ENCODE measurements around the gene CPT1B. TPM values are rescaled to one million over a fixed set of nuclear protein-coding genes. Genes with fewer than 3 reads are reported as not detected.
"Not testable (repeated sequence)": the region's sequence is repeated elsewhere in the genome, so short reads cannot be mapped to it uniquely, and the experiment has no call there.

CPT1B gene
- total RNA-seq, 1 donor from 2014 or later = 118 TPM

DNA sequence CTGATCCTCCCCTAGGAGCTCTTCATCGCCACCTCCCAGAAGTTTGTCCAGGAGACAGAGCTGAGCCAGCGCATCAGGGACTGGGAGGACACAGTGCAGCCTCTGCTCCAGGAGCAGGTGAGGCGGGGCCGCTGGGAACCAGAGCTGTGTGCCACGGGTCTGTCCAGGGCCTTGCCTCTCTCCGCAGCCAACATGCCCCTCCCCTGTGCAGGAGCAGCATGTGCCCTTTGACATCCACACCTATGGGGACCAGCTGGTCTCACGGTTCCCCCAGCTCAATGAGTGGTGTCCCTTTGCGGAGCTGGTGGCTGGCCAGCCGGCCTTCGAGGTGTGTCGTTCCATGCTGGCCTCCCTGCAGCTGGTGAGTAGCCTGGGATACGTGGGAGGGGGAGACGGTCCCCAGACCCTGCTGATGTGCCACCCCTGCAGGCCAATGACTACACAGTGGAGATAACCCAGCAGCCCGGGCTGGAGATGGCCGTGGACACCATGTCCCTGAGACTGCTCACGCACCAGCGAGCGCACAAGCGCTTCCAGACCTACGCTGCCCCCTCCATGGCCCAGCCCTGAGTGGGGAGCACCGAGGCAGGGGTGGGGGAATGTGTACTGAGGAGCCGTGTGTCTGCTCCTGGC lies 55.3 kb downstream of the CPT1B start:
- TF ChIP-seq, protein P1, sequence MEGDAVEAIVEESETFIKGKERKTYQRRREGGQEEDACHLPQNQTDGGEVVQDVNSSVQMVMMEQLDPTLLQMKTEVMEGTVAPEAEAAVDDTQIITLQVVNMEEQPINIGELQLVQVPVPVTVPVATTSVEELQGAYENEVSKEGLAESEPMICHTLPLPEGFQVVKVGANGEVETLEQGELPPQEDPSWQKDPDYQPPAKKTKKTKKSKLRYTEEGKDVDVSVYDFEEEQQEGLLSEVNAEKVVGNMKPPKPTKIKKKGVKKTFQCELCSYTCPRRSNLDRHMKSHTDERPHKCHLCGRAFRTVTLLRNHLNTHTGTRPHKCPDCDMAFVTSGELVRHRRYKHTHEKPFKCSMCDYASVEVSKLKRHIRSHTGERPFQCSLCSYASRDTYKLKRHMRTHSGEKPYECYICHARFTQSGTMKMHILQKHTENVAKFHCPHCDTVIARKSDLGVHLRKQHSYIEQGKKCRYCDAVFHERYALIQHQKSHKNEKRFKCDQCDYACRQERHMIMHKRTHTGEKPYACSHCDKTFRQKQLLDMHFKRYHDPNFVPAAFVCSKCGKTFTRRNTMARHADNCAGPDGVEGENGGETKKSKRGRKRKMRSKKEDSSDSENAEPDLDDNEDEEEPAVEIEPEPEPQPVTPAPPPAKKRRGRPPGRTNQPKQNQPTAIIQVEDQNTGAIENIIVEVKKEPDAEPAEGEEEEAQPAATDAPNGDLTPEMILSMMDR (IDR thresholded peaks at IDR 0.05; ENCODE audit: partially characterized antibody, unreplicated experiment) = no peak
- Mint-ChIP-seq H3K4me3 (ENCODE audit: unreplicated experiment) (no peak overlapping the region), H3K4me1 (ENCODE audit: low read depth, unreplicated experiment) (peaks cover 11% of the 10 kb centered on the region), H3K9me3 (ENCODE audit: unreplicated experiment) (peaks cover 10% of the 10 kb centered on the region), H3K27me3 (ENCODE audit: unreplicated experiment) (peaks cover 18% of the 10 kb centered on the region), H3K27ac (ENCODE audit: unreplicated experiment) (no peak overlapping the region), H3K36me3 (ENCODE audit: unreplicated experiment) (peaks cover 5% of the 10 kb centered on the region)
- no peak for DNase-seq

DNA sequence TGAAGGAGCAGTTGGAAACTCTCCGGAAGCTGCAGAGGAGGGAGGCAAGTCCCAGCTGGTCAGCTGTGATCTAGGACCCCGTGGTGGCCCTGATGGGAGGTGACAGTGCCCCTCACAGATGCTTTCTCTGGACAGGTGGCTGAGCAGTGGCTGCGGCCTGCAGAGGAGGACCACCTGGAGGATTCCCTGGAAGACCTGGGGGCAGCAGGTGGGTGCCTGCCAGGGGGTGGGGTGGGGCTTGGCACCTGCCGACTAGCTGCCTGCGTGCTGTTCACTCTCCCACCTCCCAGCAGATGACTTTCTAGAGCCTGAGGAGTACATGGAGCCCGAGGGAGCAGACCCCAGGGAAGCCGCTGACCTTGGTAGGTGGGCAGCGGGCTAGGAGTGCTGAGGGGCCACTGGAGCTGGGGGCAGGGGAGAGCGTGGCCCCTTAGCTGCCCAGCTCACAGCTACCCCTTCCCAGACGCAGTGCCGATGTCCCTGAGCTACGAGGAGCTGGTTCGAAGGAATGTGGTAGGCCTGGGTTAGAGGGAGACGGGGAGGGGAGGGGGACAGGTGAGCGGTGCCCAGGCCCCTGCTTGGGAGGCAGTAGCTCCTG lies 55.9 kb downstream of the CPT1B start:
- no peak for DNase-seq
- TF ChIP-seq, protein P1 (IDR thresholded peaks at IDR 0.05; ENCODE audit: partially characterized antibody, unreplicated experiment) = no peak
- Mint-ChIP-seq H3K27ac (ENCODE audit: unreplicated experiment) (no peak overlapping the region), H3K4me3 (ENCODE audit: unreplicated experiment) (no peak overlapping the region), H3K4me1 (ENCODE audit: low read depth, unreplicated experiment) (peaks cover 8% of the 10 kb centered on the region), H3K9me3 (ENCODE audit: unreplicated experiment) (peaks cover 5% of the 10 kb centered on the region), H3K27me3 (ENCODE audit: unreplicated experiment) (peaks cover 12% of the 10 kb centered on the region), H3K36me3 (ENCODE audit: unreplicated experiment) (peaks cover 5% of the 10 kb centered on the region)

DNA sequence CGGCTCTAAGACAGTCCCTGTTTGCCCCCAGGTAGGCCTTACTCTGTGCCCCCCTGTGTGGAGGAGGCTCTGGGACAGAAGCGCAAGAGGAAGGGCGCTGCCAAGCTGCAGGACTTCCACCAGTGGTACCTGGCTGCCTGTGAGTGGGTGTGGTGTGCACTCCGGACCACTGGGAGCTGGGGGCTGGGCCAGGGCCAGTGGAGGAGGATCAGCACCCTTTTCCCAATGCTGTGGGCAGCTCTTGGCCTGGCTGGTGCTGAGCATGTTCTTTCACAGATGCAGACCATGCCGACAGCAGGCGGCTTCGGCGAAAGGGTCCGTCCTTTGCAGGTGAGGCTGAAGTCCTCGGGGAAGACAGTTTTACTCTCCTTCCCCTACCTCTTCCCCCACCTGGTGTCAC lies 56.5 kb downstream of the CPT1B start:
- Mint-ChIP-seq H3K9me3 (ENCODE audit: unreplicated experiment) (peaks cover 5% of the 10 kb centered on the region), H3K4me3 (ENCODE audit: unreplicated experiment) (no peak overlapping the region), H3K36me3 (ENCODE audit: unreplicated experiment) (peaks cover 5% of the 10 kb centered on the region), H3K27me3 (ENCODE audit: unreplicated experiment) (peaks cover 8% of the 10 kb centered on the region), H3K4me1 (ENCODE audit: low read depth, unreplicated experiment) (peaks cover 4% of the 10 kb centered on the region), H3K27ac (ENCODE audit: unreplicated experiment) (no peak overlapping the region)
- TF ChIP-seq, protein P1 (IDR thresholded peaks at IDR 0.05; ENCODE audit: partially characterized antibody, unreplicated experiment) = no peak
- DNase-seq = no peak

DNA sequence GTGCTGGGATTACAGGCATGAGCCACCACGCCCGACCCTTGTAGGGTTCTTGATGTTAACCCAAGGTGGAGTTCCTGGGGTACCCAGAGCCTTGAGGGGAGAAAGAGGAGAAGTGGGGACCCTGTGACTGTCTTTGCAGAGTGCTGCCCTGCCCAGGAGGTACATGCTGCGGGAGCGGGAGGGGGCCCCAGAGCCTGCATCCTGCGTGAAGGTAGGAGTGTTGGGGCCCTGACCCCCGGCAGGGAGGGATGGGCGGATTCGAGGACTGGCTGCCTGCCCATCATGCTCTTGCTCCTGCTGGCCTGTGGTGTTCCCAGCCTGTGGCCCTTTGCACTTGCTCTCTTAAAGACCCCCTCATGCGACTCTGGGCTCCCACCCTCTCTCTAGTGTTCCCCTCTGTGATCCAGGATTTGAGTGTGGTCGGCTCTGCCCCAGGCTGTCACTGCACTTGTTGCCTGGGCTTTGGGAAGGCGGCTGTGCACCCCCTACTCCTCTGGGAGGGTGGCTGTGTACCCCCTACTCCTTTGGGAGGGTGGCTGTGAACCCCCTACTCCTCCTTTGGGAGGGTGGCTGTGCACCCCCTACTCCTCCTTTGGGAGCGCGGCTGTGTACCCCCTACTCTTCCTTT lies 57.3 kb downstream of the CPT1B start:
- Mint-ChIP-seq H3K9me3 (ENCODE audit: unreplicated experiment) (peaks cover 5% of the 10 kb centered on the region), H3K27me3 (ENCODE audit: unreplicated experiment) (peaks cover 8% of the 10 kb centered on the region), H3K27ac (ENCODE audit: unreplicated experiment) (no peak overlapping the region), H3K4me3 (ENCODE audit: unreplicated experiment) (no peak overlapping the region), H3K4me1 (ENCODE audit: low read depth, unreplicated experiment) (peaks cover 4% of the 10 kb centered on the region), H3K36me3 (ENCODE audit: unreplicated experiment) (peaks cover 5% of the 10 kb centered on the region)
- no peak for DNase-seq
- TF ChIP-seq, protein P1 (IDR thresholded peaks at IDR 0.05; ENCODE audit: partially characterized antibody, unreplicated experiment) = no peak

DNA sequence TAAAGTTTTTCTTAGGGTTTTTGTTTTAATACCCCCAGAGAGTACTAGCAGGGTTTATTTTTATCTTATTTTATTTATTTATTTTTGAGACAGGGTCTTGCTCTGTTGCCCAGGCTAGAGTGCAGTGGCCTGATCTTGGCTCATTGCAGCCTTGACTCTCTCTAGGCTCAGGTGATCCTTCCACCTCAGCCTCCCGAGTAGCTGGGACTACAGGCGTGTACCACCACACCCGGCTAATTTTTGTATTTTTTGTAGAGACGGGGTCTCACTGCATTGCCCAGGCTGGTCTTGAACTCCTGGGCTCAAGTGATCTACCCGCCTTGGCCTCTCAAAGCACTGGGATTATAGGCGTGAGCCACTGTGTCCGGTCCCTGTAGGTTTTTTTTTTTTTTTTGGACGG lies 58.0 kb downstream of the CPT1B start:
- not testable (repeated sequence) for H3K27ac Mint-ChIP-seq (ENCODE audit: unreplicated experiment); H3K9me3 Mint-ChIP-seq (ENCODE audit: unreplicated experiment); H3K4me1 Mint-ChIP-seq (ENCODE audit: low read depth, unreplicated experiment); H3K4me3 Mint-ChIP-seq (ENCODE audit: unreplicated experiment); DNase-seq; H3K36me3 Mint-ChIP-seq (ENCODE audit: unreplicated experiment)
- peaks cover 10% of the 10 kb centered on the region for H3K27me3 Mint-ChIP-seq (ENCODE audit: unreplicated experiment)

Data from glutamatergic neuron (in vitro differentiated cells).